HepG2 (cell line): ENCODE data around the gene CDC40. TPM values are rescaled to one million over a fixed set of nuclear protein-coding genes. Genes with fewer than 3 reads are reported as not detected.

ENCODE experiments used
- ATAC-seq: fragments of 200-7000 bp; cut with Tn5 transposase; 3 replicates; pipeline ENCODE4 v1.9.1; 2020; ENCODE audit warnings: mild to moderate bottlenecking, moderate library complexity
- BruUV-seq: library from RNA; stranded (reverse); fragments of 400-500 nt; replicated peaks from 2 replicates; lab custom pipeline; 2021; lab: Mats Ljungman, UMichigan
- CTCF ChIA-PET: fragments of 300-600 bp; formaldehyde crosslinking; extraction: SDS; loops from one replicate; lab custom pipeline; 2021; ENCODE audit warnings: low total read pairs, inconsistent platforms, low intra/inter-chr PET ratio; lab: Yijun Ruan, JAX
- POLR2A ChIA-PET: fragments of 350-600 bp; sonication (Branson Sonifier 250); formaldehyde crosslinking; loops from one replicate; lab custom pipeline; 2020; ENCODE audit warnings: antibody characterized with exemption, inconsistent platforms; lab: Yijun Ruan, JAX
- DNase-seq: peaks from one replicate; pipeline ENCODE4 v3.0.0-alpha.2; 2015; ENCODE audit warnings: low spot score
- FAIRE-seq: peaks from 3 replicates; lab custom pipeline; 2011; peaks lifted over from hg19 to GRCh38; lab: Jason Lieb, UNC
- H2AFZ ChIP-seq: one replicate; pipeline ENCODE4 v1.6.1; 2011; ENCODE audit warnings: low read length, inconsistent platforms
- H3K27ac ChIP-seq: fragments of 300-600 bp; 3 replicates; pipeline ENCODE4 v1.8.0; 2011; ENCODE audit warnings: mixed run types, mild to moderate bottlenecking, mixed read lengths, low read length, inconsistent platforms; ENCODE audit not compliant: insufficient read depth; ENCODE audit errors: extremely low read length
- H3K27me3 ChIP-seq, 2 experiments: fragments of 200-600 bp in 1 of 2; 2 replicates in 1 of 2; 3 replicates in 1 of 2; pipeline versions ENCODE4 v1.6.0 to v1.8.0; 2011; ENCODE audit warnings: low read length in 2 of 2, mild to moderate bottlenecking in 2 of 2, moderate library complexity in 2 of 2, inconsistent platforms in 1 of 2; ENCODE audit not compliant: insufficient read depth in 2 of 2, control insufficient read depth in 1 of 2
- H3K36me3 ChIP-seq, 2 experiments: fragments of 200-600 bp in 1 of 2; replicated peaks in 1 of 2; 2 replicates in 1 of 2; 3 replicates in 1 of 2; pipeline versions ENCODE4 v1.5.1 to v1.8.0; 2011; ENCODE audit warnings: low read length in 2 of 2, inconsistent platforms in 1 of 2; ENCODE audit not compliant: insufficient read depth in 2 of 2, control insufficient read depth in 1 of 2
- H3K4me1 ChIP-seq: 2 replicates; pipeline ENCODE4 v1.5.1; 2012; ENCODE audit warnings: low read length, inconsistent platforms; ENCODE audit not compliant: insufficient read depth
- H3K4me2 ChIP-seq: 2 replicates; pipeline ENCODE4 v1.6.0; 2011; ENCODE audit warnings: low read depth, low read length, inconsistent platforms
- H3K4me3 ChIP-seq, 3 experiments: fragments of 200-600 bp in 1 of 3; sonication (generic), shearing (Covaris generic) in 1 of 3; replicated peaks in 1 of 3; 2 replicates each; pipeline ENCODE4 v1.5.1; 2011 to 2016; ENCODE audit warnings: low read length in 3 of 3, inconsistent platforms in 2 of 3, low read depth in 2 of 3, mild to moderate bottlenecking in 2 of 3, control low read depth in 1 of 3, mixed read lengths in 1 of 3; ENCODE audit not compliant: insufficient read depth in 1 of 3
- H3K79me2 ChIP-seq: one replicate; pipeline ENCODE4 v1.6.1; 2011; ENCODE audit warnings: low read length, inconsistent platforms; ENCODE audit not compliant: insufficient read depth
- H3K9ac ChIP-seq: 2 replicates; pipeline ENCODE4 v1.6.0; 2011; ENCODE audit warnings: mild to moderate bottlenecking, low read depth, low read length, inconsistent platforms; ENCODE audit not compliant: insufficient read depth
- H3K9me3 ChIP-seq: 2 replicates; pipeline ENCODE4 v1.5.1; 2012; ENCODE audit warnings: mild to moderate bottlenecking, low read length
- H4K20me1 ChIP-seq: 2 replicates; pipeline ENCODE4 v1.6.0; 2011; ENCODE audit warnings: inconsistent platforms, mild to moderate bottlenecking, low read length, moderate library complexity; ENCODE audit not compliant: insufficient read depth
- BCL3 ChIP-seq: sonication (generic); formaldehyde crosslinking; IDR thresholded peaks from 2 replicates; pipeline ENCODE4 v1.5.1; 2020; ENCODE audit warnings: mild to moderate bottlenecking, missing genetic modification reagents, moderate library complexity
- CHD4 ChIP-seq: fragments of 200-600 bp; sonication (generic); IDR thresholded peaks from 2 replicates; pipeline ENCODE4 v1.7.0; 2017; ENCODE audit warnings: mild to moderate bottlenecking, low read length, borderline replicate concordance
- GTF3A ChIP-seq: sonication (generic); formaldehyde crosslinking; conservative IDR thresholded peaks from 2 replicates; pipeline ENCODE4 v1.4.0; 2020; ENCODE audit warnings: mild to moderate bottlenecking, missing genetic modification reagents
- HNF1A ChIP-seq, 2 experiments: sonication (generic) in 1 of 2; formaldehyde crosslinking in 1 of 2; IDR thresholded peaks; 2 replicates each; pipeline versions ENCODE4 v1.4.0 to v1.6.1; 2016 to 2020; ENCODE audit warnings: borderline replicate concordance in 1 of 2, low read depth in 1 of 2, mild to moderate bottlenecking in 1 of 2, missing genetic modification reagents in 1 of 2
- NPAS2 ChIP-seq: sonication (generic); formaldehyde crosslinking; IDR thresholded peaks from 2 replicates; pipeline ENCODE4 v1.8.0; 2022; ENCODE audit warnings: mild to moderate bottlenecking, missing genetic modification reagents, borderline replicate concordance
- PTBP1 ChIP-seq: fragments of 200-400 bp; formaldehyde crosslinking; IDR thresholded peaks from 2 replicates; pipeline ENCODE4 v1.6.1; 2018; ENCODE audit warnings: low read length, low read depth; ENCODE audit not compliant: poor library complexity, severe bottlenecking
- SMYD3 ChIP-seq: sonication (generic); formaldehyde crosslinking; IDR thresholded peaks from 2 replicates; pipeline ENCODE4 v1.8.1; 2023; ENCODE audit warnings: mild to moderate bottlenecking, missing genetic modification reagents
- STAG1 ChIP-seq: sonication (generic); formaldehyde crosslinking; IDR thresholded peaks from 2 replicates; pipeline ENCODE4 v1.4.0; 2020; ENCODE audit warnings: missing genetic modification reagents
- ZKSCAN5 ChIP-seq: sonication (generic); formaldehyde crosslinking; IDR thresholded peaks from 2 replicates; pipeline ENCODE4 v1.5.1; 2020; ENCODE audit warnings: mild to moderate bottlenecking, missing genetic modification reagents
- ZNF235 ChIP-seq: sonication (generic); formaldehyde crosslinking; IDR thresholded peaks from 2 replicates; pipeline ENCODE4 v1.8.1; 2023; ENCODE audit warnings: mild to moderate bottlenecking, missing genetic modification reagents, borderline replicate concordance
- ZNF567 ChIP-seq: sonication (generic); formaldehyde crosslinking; IDR thresholded peaks from 2 replicates; pipeline ENCODE4 v1.8.1; 2023; ENCODE audit warnings: mild to moderate bottlenecking, missing genetic modification reagents, borderline replicate concordance
- WGBS: methylation state at CpG from one replicate; pipeline ENCODE4 v1.1.6; 2017; ENCODE audit warnings: low lambda C conversion rate; 5-methylcytosine and 5-hydroxymethylcytosine counted together
- in situ Hi-C: cut with HindIII; loops from 2 replicates; pipeline ENCODE4 v1.10.0; 2017; ENCODE audit warnings: low pct_unique_long_range_greater_than_20kb; ENCODE audit not compliant: extremely low pct_ligation_motif_present
- intact Hi-C: fragments of 100-400 bp; cut with micrococcal nuclease; formaldehyde crosslinking; loops from one replicate; pipeline ENCODE4 v1.10.0; 2022; ENCODE audit not compliant: unreplicated experiment
- polyA plus RNA-seq, 8 experiments: library from polyadenylated mRNA; depleted of rRNA in 3 of 8; stranded (reverse) in 7 of 8; unstranded in 1 of 8; fragments of >200 nt; fragmentation: Illumina TruSeq in 4 of 8; extraction: Trizol in 4 of 8; gene quantifications; 2 replicates each; pipeline versions ENCODE4 v1.2.1 to v1.2.3, GENCODE V29; 2011 to 2016; ENCODE audit warnings: low read depth in 4 of 8, missing spikeins in 1 of 8, mixed read lengths in 1 of 8; ENCODE audit not compliant: insufficient read depth in 1 of 8
- total RNA-seq, 5 experiments: library from RNA; depleted of rRNA; stranded (reverse); fragments of >200 nt; fragmentation: Illumina TruSeq; extraction: Trizol; gene quantifications; 2 replicates each; pipeline ENCODE4 v1.2.3, GENCODE V29; 2016; ENCODE audit warnings: low read depth in 1 of 5

CDC40 gene
- total and polyA plus RNA-seq, 2 of the 13 experiments (the other 11 are each of a cell fraction or from before 2014, with no cell fraction given), result 11.4 to 21.5 TPM

GRCh38 chr6:110188791-110189190 lies 8.6 kb downstream of the CDC40 start:
- POLR2A ChIA-PET, result no interaction called here
- no peak overlapping the region for H3K4me2 ChIP-seq
- H3K36me3 ChIP-seq, result peaks cover 0 to 6% of the 10 kb centered on the region in 2 experiments; a peak in 2 of 5 replicates
- H3K27me3 ChIP-seq, result no peaks in the 10 kb centered on the region
- intact Hi-C loops (no loop called here), in situ Hi-C loops (no loop called here)
- FAIRE-seq (no peak), DNase-seq (no peak), ATAC-seq (no peak)
- H3K4me3 ChIP-seq, result no peak overlapping the region
- peaks cover 3% of the 10 kb centered on the region; the same call in 1 of the 2 replicates for H4K20me1 ChIP-seq
- no peak overlapping the region for H3K27ac ChIP-seq
- TF ChIP-seq ZNF235 (CRISPR knock-in tag), result no peak
- TF ChIP-seq HNF1A (IDR thresholded peaks at IDR 0.05; ENCODE audit: low read depth), result no peak
- TF ChIP-seq HNF1A (CRISPR knock-in tag; IDR thresholded peaks at IDR 0.05; ENCODE audit: borderline replicate concordance), result no peak
- H2AFZ ChIP-seq, result no peak overlapping the region
- no peaks in the 10 kb centered on the region for H3K9me3 ChIP-seq
- peaks cover 71% of the 10 kb centered on the region for H3K79me2 ChIP-seq
- CTCF ChIA-PET, result no interaction called here
- no TSS peak for BruUV-seq
- H3K4me1 ChIP-seq, result peaks cover 13% of the 10 kb centered on the region
- H3K9ac ChIP-seq, result no peak overlapping the region

DNA sequence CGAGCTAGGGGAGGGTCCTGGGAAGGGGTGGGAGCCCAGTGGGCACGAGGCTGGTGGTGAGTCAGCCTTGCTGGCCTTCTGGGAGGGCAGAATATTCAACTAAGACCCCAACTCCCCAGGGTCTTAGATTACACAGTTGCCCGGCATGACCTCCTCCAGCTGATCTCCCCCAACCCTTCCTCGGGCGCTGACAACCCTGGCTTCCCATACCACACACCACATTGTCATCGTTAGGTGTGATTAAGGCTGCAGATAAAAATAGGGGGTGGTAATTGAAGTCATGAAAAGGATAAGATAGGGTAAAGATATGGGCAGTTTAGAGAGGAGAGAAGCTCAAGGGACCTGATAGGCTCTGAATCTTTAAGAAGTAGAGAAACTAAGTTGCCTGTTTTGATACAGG lies 10.5 kb downstream of the CDC40 start:
- WGBS, result 94% methylated on average over 6 of the region's 6 CpGs
- Histone ChIP-seq H3K36me3 (peaks cover 0 to 13% of the 10 kb centered on the region in 2 experiments; a peak in 3 of 5 replicates), H4K20me1 (peaks cover 3% of the 10 kb centered on the region; the same call in 1 of the 2 replicates), H2AFZ (no peak overlapping the region), H3K4me2 (no peak overlapping the region), H3K79me2 (peaks cover 55% of the 10 kb centered on the region), H3K27ac (no peak overlapping the region), H3K27me3 (no peaks in the 10 kb centered on the region), H3K4me3 (no peak overlapping the region), H3K4me1 (peaks cover 8% of the 10 kb centered on the region), H3K9me3 (no peaks in the 10 kb centered on the region), H3K9ac (no peak overlapping the region)
- no TSS peak for BruUV-seq
- no peak for ATAC-seq
- FAIRE-seq, result no peak
- ChIA-PET CTCF (no interaction called here), POLR2A (no interaction called here)
- DNase-seq, result no peak
- in situ Hi-C loops (no loop called here), intact Hi-C loops (no loop called here)
- no peak for TF ChIP-seq GTF3A
- no peak for TF ChIP-seq STAG1 (CRISPR knock-in tag)
- TF ChIP-seq PTBP1, result no peak
- no peak for TF ChIP-seq BCL3 (CRISPR knock-in tag)
- no peak for TF ChIP-seq SMYD3
- no peak for TF ChIP-seq ZNF567
- TF ChIP-seq NPAS2 (CRISPR knock-in tag), result no peak
- no peak for TF ChIP-seq ZKSCAN5
- TF ChIP-seq CHD4, result no peak
